Parathyroid adenoma (tissue), 2 donors: Measurements from ENCODE around the gene NOC4L.

Source experiments
- H2AFZ ChIP-seq: fragments of 300-600 bp; sonication (generic); one replicate; pipeline ENCODE4 v1.7.0; 2017; ENCODE audit warnings: antibody characterized with exemption, mild to moderate bottlenecking
- H3K27ac ChIP-seq: fragments of 300-600 bp; sonication (generic); one replicate; pipeline ENCODE4 v1.7.0; 2017
- H3K27me3 ChIP-seq: fragments of 300-600 bp; sonication (generic); one replicate; pipeline ENCODE4 v1.7.0; 2017; ENCODE audit warnings: low read length; ENCODE audit not compliant: control insufficient read depth, insufficient read depth
- H3K36me3 ChIP-seq: fragments of 300-600 bp; sonication (generic); one replicate; pipeline ENCODE4 v1.7.0; 2017; ENCODE audit warnings: low read length; ENCODE audit not compliant: control insufficient read depth, insufficient read depth
- H3K4me1 ChIP-seq: fragments of 300-600 bp; sonication (generic); one replicate; pipeline ENCODE4 v1.7.0; 2017; ENCODE audit warnings: control low read depth
- H3K4me2 ChIP-seq: fragments of 300-600 bp; sonication (generic); one replicate; pipeline ENCODE4 v1.7.0; 2017; ENCODE audit warnings: low read length
- H3K4me3 ChIP-seq: fragments of 300-600 bp; sonication (generic); one replicate; pipeline ENCODE4 v1.7.0; 2017; ENCODE audit warnings: low read depth, low read length
- H3K79me2 ChIP-seq: fragments of 300-600 bp; sonication (generic); one replicate; pipeline ENCODE4 v1.7.0; 2017; ENCODE audit warnings: control low read depth
- H3K9ac ChIP-seq: fragments of 300-600 bp; sonication (generic); one replicate; pipeline ENCODE4 v1.7.0; 2017; ENCODE audit warnings: mild to moderate bottlenecking
- H3K9me3 ChIP-seq: fragments of 300-600 bp; sonication (generic); one replicate; pipeline ENCODE4 v1.7.0; 2017; ENCODE audit warnings: low read length; ENCODE audit not compliant: control insufficient read depth
- CTCF ChIP-seq: fragments of 300-600 bp; sonication (generic); IDR thresholded peaks from one replicate; pipeline ENCODE4 v1.7.0; 2017; ENCODE audit warnings: antibody characterized with exemption, mild to moderate bottlenecking
- donor health status: primary hyperparathyroidism.

Gene NOC4L

GRCh38 chr12:132174839-132175490 is 30.7 kb downstream of the NOC4L start:
- H2AFZ ChIP-seq, result no peak overlapping the region
- no peak overlapping the region for H3K4me3 ChIP-seq
- no peak overlapping the region for H3K9ac ChIP-seq
- H3K27me3 ChIP-seq, result peaks cover 4% of the 10 kb centered on the region
- H3K36me3 ChIP-seq, result no peaks in the 10 kb centered on the region
- H3K9me3 ChIP-seq, result no peaks in the 10 kb centered on the region
- H3K27ac ChIP-seq, result no peak overlapping the region
- no peak for TF ChIP-seq CTCF
- no peak overlapping the region for H3K4me2 ChIP-seq
- no peaks in the 10 kb centered on the region for H3K4me1 ChIP-seq
- H3K79me2 ChIP-seq, result no peaks in the 10 kb centered on the region

DNA sequence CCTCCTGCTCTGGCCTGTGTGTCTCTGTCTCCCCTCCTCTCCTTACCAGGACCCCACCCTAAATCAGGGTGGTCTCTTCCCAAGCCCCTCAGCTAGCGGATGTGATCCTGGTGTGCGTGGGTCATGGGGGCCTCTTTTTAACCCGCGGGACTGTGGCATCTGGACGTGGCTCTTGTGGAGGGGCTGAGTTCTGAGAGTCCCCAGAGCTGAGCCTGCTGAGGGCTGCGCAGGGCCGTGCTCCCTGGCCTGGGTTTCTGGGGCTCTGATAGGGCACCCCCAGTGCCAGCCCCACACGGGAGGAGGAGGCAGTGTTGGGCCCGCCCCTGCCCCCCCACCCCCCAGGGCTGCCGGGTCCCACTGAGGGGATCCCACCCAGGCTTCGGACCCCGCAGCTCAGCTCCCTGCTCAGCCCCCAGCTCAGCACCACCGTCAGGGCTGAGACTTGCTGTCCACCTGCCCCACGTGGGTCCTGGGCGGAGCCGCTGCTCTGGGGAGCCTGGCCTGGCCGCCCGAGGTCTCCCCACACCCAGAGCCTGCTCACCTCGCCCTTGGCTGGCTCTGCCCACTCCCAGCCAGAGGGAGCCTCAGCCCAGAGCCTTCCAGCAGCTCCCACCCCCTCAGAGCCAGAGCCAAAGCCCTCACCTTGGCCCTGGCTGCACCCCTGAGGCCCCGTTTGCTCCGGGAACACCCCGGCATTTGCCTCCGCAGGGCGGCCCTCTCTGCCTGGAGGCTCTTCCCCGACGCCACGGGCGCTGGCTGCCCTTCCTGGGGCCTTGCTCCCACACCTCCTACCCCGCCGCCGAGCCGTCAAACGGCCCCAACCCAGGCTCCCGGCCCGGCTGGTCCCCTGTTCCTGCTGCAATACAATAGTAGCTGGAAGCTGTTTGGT is 31.5 kb downstream of the NOC4L start:
- Histone ChIP-seq H3K36me3 (no peaks in the 10 kb centered on the region), H3K9me3 (no peaks in the 10 kb centered on the region), H3K9ac (no peak overlapping the region), H3K27me3 (peaks cover 4% of the 10 kb centered on the region), H3K4me2 (no peak overlapping the region), H2AFZ (no peak overlapping the region), H3K4me3 (no peak overlapping the region), H3K4me1 (no peaks in the 10 kb centered on the region), H3K27ac (no peak overlapping the region), H3K79me2 (no peaks in the 10 kb centered on the region)
- TF ChIP-seq CTCF, result no peak

- Histone ChIP-seq H3K9me3 (no peaks in the 10 kb centered on the region), H3K9ac (no peak overlapping the region), H3K36me3 (no peaks in the 10 kb centered on the region), H3K4me2 (no peak overlapping the region), H3K27me3 (peaks cover 4% of the 10 kb centered on the region), H2AFZ (no peak overlapping the region), H3K79me2 (no peaks in the 10 kb centered on the region), H3K4me1 (no peaks in the 10 kb centered on the region), H3K27ac (no peak overlapping the region), H3K4me3 (no peak overlapping the region)
- TF ChIP-seq CTCF, result no peak
These were observed 32.2 kb downstream of the NOC4L start for GRCh38 chr12:132176385-132176919.

DNA sequence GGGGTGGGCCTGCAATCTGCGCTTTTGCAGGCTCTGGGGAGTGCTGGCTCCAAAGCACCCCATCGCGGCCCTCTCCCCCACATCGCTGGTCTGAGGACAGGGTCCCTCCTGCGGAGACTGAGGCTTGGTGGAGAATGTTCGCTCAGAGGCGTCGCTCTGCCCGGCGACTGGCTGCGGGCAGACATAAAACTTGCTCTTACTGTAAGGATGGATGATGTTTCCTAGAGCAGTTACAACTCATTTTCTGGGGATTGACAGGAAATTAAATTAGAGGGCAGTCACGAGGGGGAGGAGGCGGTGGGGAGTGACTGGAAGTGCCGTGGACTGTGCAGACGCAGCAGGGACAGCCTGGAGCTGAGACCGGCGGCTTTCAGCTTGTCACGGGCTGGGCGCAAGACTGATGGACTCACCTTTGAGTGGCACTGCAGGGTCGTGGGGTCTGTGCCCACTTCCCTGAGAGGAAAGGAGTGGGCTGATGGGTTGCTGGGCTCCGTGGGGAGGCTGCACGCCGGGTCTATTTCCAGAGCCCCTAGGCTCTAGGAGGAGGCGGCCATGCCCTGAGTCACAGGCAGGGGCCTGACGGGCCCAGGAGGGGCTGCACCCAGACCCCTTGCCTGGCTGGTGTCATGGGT is 32.8 kb downstream of the NOC4L start:
- Histone ChIP-seq H3K9me3 (no peaks in the 10 kb centered on the region), H3K27ac (no peak overlapping the region), H3K27me3 (peaks cover 4% of the 10 kb centered on the region), H3K4me2 (no peak overlapping the region), H3K9ac (no peak overlapping the region), H2AFZ (no peak overlapping the region), H3K79me2 (no peaks in the 10 kb centered on the region), H3K4me1 (no peaks in the 10 kb centered on the region), H3K36me3 (no peaks in the 10 kb centered on the region), H3K4me3 (no peak overlapping the region)
- no peak for TF ChIP-seq CTCF
